Measurements from ENCODE around the gene SEC24D. TPM values are rescaled to one million over a fixed set of nuclear protein-coding genes. Genes with fewer than 3 reads are reported as not detected.
A peak's percentile ranks its signal among the peaks of the same experiment; 100 is the strongest.
"Not testable (repeated sequence)": the region's sequence is repeated elsewhere in the genome, so short reads cannot be mapped to it uniquely, and the experiment has no call there.

The SEC24D gene
- total RNA-seq, 2 donors from 2014 or later, result 41.0 to 62.7 TPM

GRCh38 chr4:118782886-118783285 is 53.0 kb downstream of the SEC24D start:
- intact Hi-C loops (cut with DNase I, micrococcal nuclease); DNase-seq; ATAC-seq: not testable (repeated sequence)

DNA sequence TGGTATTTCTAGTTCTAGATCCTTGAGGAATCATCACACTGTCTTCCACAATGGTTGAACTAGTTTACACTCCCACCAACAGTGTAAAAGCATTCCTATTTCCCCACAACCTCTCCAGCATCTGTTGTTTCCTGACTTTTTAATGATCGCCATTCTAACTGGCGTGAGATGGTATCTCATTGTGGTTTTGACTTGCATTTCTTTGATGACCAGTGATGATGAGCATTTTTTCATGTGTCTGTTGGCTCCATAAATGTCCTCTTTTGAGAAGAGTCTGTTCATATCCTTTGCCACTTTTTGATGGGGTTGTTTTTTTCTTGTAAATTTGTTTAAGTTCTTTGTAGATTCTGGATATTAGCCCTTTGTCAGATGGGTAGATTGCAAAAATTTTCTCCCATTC is 58.3 kb downstream of the SEC24D start:
- intact Hi-C loops (cut with DNase I, micrococcal nuclease); DNase-seq; ATAC-seq: not testable (repeated sequence)

- intact Hi-C loops (cut with DNase I, micrococcal nuclease); ATAC-seq; DNase-seq: not testable (repeated sequence)
Observed at GRCh38 chr4:118776955-118777640, 58.8 kb downstream of the SEC24D start.

GRCh38 chr4:118776157-118776954 is 59.6 kb downstream of the SEC24D start:
- intact Hi-C loops (cut with DNase I, micrococcal nuclease), result no loop called here
- DNase-seq (no peak), ATAC-seq (no peak)

GRCh38 chr4:118775405-118775804 is 60.5 kb downstream of the SEC24D start:
- no peak for ATAC-seq
- intact Hi-C loops (cut with DNase I, micrococcal nuclease), result no loop called here
- no peak for DNase-seq

GRCh38 chr4:118774989-118775388 is 60.9 kb downstream of the SEC24D start:
- no peak for ATAC-seq
- no peak for DNase-seq
- intact Hi-C loops (cut with DNase I, micrococcal nuclease), result loop anchor here in 1 of 2 donors (5.0 kb wide), 2 partner anchors 112 to 192 kb away; partner anchors contain the start of gene SYNPO2

GRCh38 chr4:118774321-118774720 is 61.6 kb downstream of the SEC24D start:
- intact Hi-C loops (cut with DNase I, micrococcal nuclease), result loop anchor here in 1 of 2 donors (5.0 kb wide), 2 partner anchors 113 to 193 kb away; partner anchors contain the start of gene SYNPO2
- DNase-seq, result no peak
- no peak for ATAC-seq

- intact Hi-C loops (cut with DNase I, micrococcal nuclease), result loop anchor here in 1 of 2 donors (5.0 kb wide), 2 partner anchors 114 to 194 kb away; partner anchors contain the start of gene SYNPO2
- DNase-seq, result no peak
- no peak for ATAC-seq
Observed at GRCh38 chr4:118773429-118773792, 62.5 kb downstream of the SEC24D start.

DNA sequence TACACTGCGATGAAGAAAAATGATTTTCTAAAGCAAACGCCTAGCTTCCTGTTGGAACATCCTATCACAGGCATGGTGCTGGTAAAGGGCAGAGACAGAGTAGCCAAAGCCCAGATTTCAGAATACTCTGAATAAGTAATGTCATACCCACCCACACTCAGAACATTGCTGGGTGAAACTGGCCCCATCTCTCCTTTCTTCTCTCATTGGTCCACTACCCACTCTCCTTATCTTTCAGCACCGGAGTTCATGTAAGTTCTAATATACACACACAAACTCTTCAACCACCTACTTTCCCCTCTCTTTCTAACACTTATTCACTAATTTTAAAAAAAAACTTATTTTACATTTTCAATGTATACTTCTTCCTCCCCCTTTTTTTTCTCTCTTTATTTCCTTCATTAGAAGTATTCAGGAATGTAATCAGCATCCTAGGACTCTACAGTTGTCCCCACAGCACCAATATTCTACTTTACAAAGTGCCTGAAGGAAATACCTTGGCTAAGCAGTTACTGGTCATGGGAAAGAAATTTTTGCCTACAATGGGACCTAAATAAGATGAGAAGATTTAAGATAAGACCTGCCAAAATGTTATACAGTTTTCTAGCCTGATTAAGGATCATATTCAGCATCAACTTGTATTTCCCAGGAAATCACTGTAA is 63.0 kb downstream of the SEC24D start:
- intact Hi-C loops (cut with DNase I, micrococcal nuclease), result loop anchor here in 1 of 2 donors (5.0 kb wide), 2 partner anchors 114 to 194 kb away; partner anchors contain the start of gene SYNPO2
- DNase-seq, result no peak
- ATAC-seq, result no peak

DNA sequence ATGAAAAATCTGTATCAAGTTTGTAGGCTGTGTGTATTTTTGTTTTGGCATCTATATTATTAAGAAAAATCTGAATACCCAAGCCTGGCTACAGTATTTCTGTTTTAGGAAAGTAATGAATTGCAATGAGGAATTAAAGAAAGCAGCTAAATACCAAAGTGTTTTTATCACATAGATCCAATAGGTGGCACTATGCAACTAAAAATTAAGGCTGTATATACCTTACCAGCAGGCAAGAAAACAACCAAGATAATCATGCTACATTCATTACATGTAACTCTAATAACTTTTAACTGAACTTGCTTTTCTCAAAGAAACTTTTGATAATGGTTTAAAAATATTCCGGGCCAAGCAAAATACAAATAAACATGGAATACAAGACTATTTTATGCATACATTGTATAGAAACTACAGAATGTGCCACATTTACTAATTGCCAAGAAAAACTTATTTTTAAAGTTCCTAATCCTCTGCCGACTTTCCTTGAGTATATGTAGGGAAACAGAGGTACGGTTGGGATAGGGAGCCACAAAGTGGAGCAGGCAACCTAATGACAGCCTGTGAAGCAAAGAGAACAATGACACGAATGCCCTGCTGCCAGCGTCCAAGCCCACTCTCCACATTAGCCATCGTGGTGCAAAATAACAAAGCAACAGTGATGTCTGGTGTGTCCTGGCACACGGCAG is 63.7 kb downstream of the SEC24D start:
- ATAC-seq (peak; percentile 75), DNase-seq (no peak)
- intact Hi-C loops (cut with DNase I, micrococcal nuclease), result loop anchor here in 1 of 2 donors (5.0 kb wide), 2 partner anchors 115 to 195 kb away; partner anchors contain the start of gene SYNPO2

GRCh38 chr4:118770741-118771187 is 65.2 kb downstream of the SEC24D start:
- ATAC-seq (no peak), DNase-seq (no peak)
- intact Hi-C loops (cut with DNase I, micrococcal nuclease), result loop anchor here in 1 of 2 donors (5.0 kb wide), 2 partner anchors 117 to 197 kb away; partner anchors contain the start of gene SYNPO2

- DNase-seq (no peak), ATAC-seq (no peak)
- intact Hi-C loops (cut with DNase I, micrococcal nuclease), result no loop called here
Observed at GRCh38 chr4:118769161-118769560, 66.8 kb downstream of the SEC24D start.

DNA sequence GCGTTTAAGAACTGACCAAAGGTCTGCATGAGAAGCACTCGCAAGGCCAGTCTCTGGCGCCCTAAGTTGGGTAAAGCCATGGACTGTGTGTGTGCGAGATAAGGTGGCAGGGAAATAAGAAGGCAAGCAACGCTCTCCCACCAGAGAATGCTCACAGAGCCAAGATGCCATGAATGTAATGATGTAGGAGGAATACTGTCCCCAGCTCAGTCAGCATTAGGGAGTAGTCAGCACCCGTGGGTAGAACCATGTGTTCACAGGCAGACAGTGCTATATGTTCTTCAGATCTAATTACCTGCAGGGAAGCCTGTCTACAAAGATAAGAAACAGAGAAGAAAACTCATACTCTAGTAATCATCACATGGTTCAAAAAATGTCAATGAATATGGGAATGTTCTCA is 68.8 kb downstream of the SEC24D start:
- DNase-seq (no peak), ATAC-seq (no peak)
- intact Hi-C loops (cut with DNase I, micrococcal nuclease), result no loop called here

- DNase-seq, result no peak
- intact Hi-C loops (cut with DNase I, micrococcal nuclease), result no loop called here
- ATAC-seq, result peak; percentile 36
Observed at GRCh38 chr4:118765399-118765798, 70.5 kb downstream of the SEC24D start.

- no peak for ATAC-seq
- intact Hi-C loops (cut with DNase I, micrococcal nuclease), result no loop called here
- DNase-seq, result no peak
Observed at GRCh38 chr4:118762730-118763477, 73.0 kb downstream of the SEC24D start.

DNA sequence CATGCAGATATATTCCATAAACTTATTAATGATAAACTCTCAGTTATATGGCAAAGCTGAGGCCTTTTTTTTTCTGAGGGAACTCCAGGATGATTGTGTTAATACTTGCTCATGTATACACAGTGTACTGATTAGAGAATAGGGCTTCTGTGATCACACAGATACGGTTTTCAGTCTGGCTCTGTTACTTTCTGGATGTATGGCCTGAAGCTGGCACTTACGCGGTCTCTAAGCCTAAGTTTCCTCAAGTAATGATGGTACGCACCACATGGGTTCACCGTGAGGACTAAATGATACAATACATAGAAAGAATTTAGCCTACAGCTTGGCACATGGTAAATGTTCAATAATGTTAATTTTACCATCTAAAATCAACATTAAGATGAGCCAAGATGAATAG is 73.8 kb downstream of the SEC24D start:
- DNase-seq (no peak), ATAC-seq (no peak)
- intact Hi-C loops (cut with DNase I, micrococcal nuclease), result no loop called here

DNA sequence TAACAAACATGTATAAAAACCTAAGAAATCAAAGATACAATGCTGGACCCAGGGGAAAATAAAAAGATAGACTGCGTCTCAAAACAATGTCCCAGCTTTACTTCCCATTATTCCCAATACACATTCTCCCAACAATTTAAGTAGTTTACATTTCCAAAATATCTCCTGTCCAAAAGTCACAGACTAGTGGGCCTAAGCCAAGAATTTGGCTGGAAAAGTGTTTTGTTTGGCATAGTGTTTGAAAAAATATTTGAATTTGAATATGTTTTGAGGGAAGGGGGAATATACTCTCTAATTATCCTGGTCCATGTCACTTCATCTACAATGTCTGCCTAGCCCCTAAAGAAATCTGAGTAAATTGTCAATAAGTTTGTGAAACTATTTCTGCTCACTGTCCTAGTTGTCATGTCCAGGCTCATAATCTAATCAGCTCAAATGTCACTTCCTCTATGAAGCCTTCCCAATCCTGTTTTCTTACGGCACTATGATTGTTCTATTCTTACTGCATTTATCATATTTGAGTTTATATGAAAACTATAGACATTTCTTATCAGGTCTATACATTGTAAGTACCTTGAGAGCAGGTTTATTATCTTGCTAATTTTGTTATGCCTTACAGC is 74.4 kb downstream of the SEC24D start:
- intact Hi-C loops (cut with DNase I, micrococcal nuclease), result no loop called here
- no peak for ATAC-seq

More for the DNA sequence above, 74.4 kb downstream of the SEC24D start:
- DNase-seq, result no peak
